ENCODE data around the gene PARD6G.
A peak's percentile ranks its signal among the peaks of the same experiment; 100 is the strongest.

The PARD6G gene

DNA sequence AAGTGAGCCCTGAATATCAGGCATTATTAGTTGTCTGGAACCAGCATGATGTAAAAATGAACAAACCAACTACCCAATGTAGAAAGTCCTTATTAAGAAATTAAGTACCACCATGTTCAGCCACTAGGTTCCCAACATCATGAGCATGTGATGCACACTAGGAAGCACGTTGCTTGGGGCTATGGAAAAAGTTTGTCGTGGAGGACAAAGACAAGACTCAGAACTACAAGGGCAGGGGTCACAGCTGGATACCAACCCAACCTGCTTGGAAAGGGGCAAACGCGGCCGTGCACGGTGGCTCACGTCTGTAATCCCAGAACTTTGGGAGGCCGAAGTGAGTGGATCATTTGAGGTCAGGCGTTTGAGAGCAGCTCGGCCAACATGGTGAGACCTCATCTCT, 74.3 kb downstream of the PARD6G start:
- H3K4me3 ChIP-seq (ENCODE audit: low read depth, low read length), result no peak overlapping the region
- TF ChIP-seq, protein P1, sequence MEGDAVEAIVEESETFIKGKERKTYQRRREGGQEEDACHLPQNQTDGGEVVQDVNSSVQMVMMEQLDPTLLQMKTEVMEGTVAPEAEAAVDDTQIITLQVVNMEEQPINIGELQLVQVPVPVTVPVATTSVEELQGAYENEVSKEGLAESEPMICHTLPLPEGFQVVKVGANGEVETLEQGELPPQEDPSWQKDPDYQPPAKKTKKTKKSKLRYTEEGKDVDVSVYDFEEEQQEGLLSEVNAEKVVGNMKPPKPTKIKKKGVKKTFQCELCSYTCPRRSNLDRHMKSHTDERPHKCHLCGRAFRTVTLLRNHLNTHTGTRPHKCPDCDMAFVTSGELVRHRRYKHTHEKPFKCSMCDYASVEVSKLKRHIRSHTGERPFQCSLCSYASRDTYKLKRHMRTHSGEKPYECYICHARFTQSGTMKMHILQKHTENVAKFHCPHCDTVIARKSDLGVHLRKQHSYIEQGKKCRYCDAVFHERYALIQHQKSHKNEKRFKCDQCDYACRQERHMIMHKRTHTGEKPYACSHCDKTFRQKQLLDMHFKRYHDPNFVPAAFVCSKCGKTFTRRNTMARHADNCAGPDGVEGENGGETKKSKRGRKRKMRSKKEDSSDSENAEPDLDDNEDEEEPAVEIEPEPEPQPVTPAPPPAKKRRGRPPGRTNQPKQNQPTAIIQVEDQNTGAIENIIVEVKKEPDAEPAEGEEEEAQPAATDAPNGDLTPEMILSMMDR (IDR thresholded peaks at IDR 0.05; ENCODE audit: low read depth, low read length), result no peak

DNA sequence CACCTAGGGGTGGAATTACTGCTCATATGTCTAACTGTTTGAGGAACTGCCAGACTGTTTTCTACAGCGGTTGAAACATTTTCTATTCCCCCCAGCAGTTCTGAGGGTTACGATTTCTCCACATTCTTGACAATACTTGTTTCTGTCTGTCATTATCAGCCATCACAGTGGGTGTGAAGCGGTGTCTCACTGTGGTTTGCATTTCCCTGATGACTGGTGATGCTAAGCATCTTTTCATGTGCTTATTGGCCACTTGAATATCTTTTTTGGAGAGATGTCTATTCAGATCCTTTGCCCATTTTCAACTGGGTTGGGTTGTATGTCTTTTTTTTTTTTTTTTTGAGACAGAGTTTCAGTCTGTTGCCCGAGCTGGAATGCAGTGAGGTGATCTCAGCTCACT, 75.3 kb downstream of the PARD6G start:
- H3K4me3 ChIP-seq (ENCODE audit: low read depth, low read length), result no peak overlapping the region
- TF ChIP-seq, protein P1 (IDR thresholded peaks at IDR 0.05; ENCODE audit: low read depth, low read length), result no peak

DNA sequence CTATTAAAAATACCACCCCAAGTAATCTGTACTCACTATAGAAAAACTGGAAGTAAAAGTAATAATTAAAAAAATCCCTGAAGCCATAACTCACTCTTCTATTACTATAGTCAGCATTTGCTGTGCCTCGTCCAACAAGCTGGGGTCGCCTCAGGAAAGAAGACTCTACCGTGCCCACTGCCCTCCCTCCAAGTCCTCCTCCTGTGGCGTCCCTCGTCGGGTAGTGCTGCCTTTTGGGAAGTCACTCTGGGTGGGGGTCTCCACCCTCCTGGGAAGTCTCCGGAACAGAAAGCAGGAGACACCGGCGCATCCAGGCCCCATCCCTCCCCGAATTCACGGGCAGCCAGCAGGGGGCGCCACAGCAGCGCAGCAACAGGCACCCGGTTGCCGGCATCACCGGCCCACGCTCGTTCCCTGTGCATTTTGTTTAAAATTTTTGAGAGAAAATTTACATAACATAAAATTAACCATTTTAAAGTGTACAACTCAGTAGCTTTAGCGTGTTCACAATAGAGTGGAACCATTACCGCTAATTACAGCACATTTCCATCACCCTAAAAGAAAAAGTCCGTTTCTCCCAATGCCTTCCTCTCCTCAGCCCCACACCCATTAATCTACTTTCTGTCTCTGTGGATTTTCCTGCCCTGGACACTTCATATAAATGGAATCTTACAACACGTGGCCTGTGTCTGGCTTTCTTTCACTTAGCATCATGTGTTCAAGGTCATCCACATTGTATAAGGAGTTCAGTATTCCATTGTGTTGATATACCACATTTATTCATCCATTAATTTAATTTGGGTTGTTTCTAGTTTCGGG, 76.1 kb downstream of the PARD6G start:
- no peak overlapping the region for H3K4me3 ChIP-seq (ENCODE audit: low read depth, low read length)
- TF ChIP-seq, protein P1 (IDR thresholded peaks at IDR 0.05; ENCODE audit: low read depth, low read length), result peak; percentile 75

DNA sequence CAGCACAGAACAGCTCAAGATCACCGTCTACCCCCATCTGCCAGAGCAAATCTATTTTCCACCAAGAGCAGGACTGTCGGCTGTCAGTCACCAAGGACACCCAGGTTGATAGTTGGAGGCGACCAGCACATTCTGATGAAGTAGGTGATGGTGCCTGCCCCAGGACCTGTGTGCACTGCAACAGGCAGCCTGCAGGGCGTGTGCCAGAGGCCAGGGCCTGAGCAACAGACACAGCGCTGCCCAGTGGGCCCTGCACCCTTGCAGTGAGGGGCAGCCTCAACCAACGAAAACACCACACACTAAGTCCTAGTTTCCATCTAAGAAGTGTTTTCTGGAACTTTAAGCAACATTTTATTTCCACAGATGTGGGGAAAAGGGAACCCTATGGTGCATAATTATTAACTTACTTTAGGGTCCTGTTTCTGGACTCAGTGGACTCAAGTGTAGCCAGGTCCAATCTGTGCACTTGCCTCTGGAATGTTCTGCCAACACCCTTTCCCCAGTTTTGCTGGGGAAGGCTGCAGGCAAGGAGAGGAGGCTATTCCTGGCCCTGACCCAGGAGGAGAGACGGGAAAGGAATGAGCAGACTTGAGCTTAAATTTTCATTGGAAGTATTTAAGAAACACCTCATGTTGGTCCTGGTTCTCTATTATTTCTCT, 76.8 kb downstream of the PARD6G start:
- H3K4me3 ChIP-seq (ENCODE audit: low read depth, low read length), result no peak overlapping the region
- TF ChIP-seq, protein P1 (IDR thresholded peaks at IDR 0.05; ENCODE audit: low read depth, low read length), result no peak

DNA sequence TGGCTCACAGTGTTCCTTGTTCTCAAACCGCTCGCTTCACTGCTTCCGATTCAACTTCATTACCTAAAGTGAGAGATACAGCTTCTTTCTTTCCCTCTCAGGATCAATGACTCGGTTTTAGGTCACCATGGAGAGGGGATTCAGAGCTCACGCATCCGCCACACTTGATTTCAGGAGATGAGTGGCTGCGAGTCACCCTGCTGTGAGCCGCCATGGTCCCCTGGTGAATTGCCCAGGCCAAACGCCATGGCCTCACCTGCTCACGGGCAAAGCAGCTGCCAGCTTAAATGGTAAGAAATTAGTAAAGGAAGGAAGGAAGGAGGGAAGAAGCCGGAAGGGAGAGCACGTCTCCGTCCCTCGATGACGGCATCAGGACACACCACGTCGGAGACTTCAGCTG, 77.7 kb downstream of the PARD6G start:
- TF ChIP-seq, protein P1 (IDR thresholded peaks at IDR 0.05; ENCODE audit: low read depth, low read length), result no peak
- H3K4me3 ChIP-seq (ENCODE audit: low read depth, low read length), result no peak overlapping the region

GRCh38 chr18:80168982-80169381, 78.3 kb downstream of the PARD6G start:
- no peak overlapping the region for H3K4me3 ChIP-seq (ENCODE audit: low read depth, low read length)
- TF ChIP-seq, protein P1 (IDR thresholded peaks at IDR 0.05; ENCODE audit: low read depth, low read length), result no peak

GRCh38 chr18:80168346-80168745, 79.0 kb downstream of the PARD6G start:
- no peak overlapping the region for H3K4me3 ChIP-seq (ENCODE audit: low read depth, low read length)
- TF ChIP-seq, protein P1 (IDR thresholded peaks at IDR 0.05; ENCODE audit: low read depth, low read length), result no peak
